ENCODE data around the gene CHST15.
"Not testable (repeated sequence)": the region's sequence is repeated elsewhere in the genome, so short reads cannot be mapped to it uniquely, and the experiment has no call there.

CHST15 gene

GRCh38 chr10:124098575-124098974, 5.2 kb upstream of the CHST15 start:
- no peak for DNase-seq (ENCODE audit: low read depth)

GRCh38 chr10:124097883-124098282, 4.5 kb upstream of the CHST15 start:
- no peak for DNase-seq (ENCODE audit: low read depth)

GRCh38 chr10:124096494-124096893, 3.1 kb upstream of the CHST15 start:
- no peak for DNase-seq (ENCODE audit: low read depth)

GRCh38 chr10:124095801-124096200, 2.4 kb upstream of the CHST15 start:
- not testable (repeated sequence) for DNase-seq (ENCODE audit: low read depth)

GRCh38 chr10:124095096-124095495, 1.7 kb upstream of the CHST15 start:
- no peak for DNase-seq (ENCODE audit: low read depth)

GRCh38 chr10:124094419-124094785, 1.0 kb upstream of the CHST15 start:
- DNase-seq (ENCODE audit: low read depth), result no peak

GRCh38 chr10:124093774-124094418, 498 bp upstream of the CHST15 start:
- DNase-seq (ENCODE audit: low read depth), result not testable (repeated sequence)

- DNase-seq (ENCODE audit: low read depth), result no peak
Observed at GRCh38 chr10:124092250-124092859, 1.0 kb downstream of the CHST15 start.

GRCh38 chr10:124091646-124092249, 1.6 kb downstream of the CHST15 start:
- DNase-seq (ENCODE audit: low read depth), result no peak

- DNase-seq (ENCODE audit: low read depth), result no peak
Observed at GRCh38 chr10:124090601-124091209, 2.7 kb downstream of the CHST15 start.

GRCh38 chr10:124089859-124090258, 3.5 kb downstream of the CHST15 start:
- DNase-seq (ENCODE audit: low read depth), result no peak

GRCh38 chr10:124088915-124089314, 4.5 kb downstream of the CHST15 start:
- no peak for DNase-seq (ENCODE audit: low read depth)

GRCh38 chr10:124087672-124088634, 5.4 kb downstream of the CHST15 start:
- no peak for DNase-seq (ENCODE audit: low read depth)

- no peak for DNase-seq (ENCODE audit: low read depth)
Observed at GRCh38 chr10:124086787-124087671, 6.4 kb downstream of the CHST15 start.

- DNase-seq (ENCODE audit: low read depth), result no peak
Observed at GRCh38 chr10:124086097-124086710, 7.2 kb downstream of the CHST15 start.

- DNase-seq (ENCODE audit: low read depth), result no peak
Observed at GRCh38 chr10:124085680-124086079, 7.7 kb downstream of the CHST15 start.

- DNase-seq (ENCODE audit: low read depth), result no peak
Observed at GRCh38 chr10:124084708-124085107, 8.7 kb downstream of the CHST15 start.

GRCh38 chr10:124083740-124084397, 9.5 kb downstream of the CHST15 start:
- no peak for DNase-seq (ENCODE audit: low read depth)

- no peak for DNase-seq (ENCODE audit: low read depth)
Observed at GRCh38 chr10:124083047-124083739, 10.2 kb downstream of the CHST15 start.
